ENCODE data around the gene AMBRA1.
A peak's percentile ranks its signal among the peaks of the same experiment; 100 is the strongest.

Gene AMBRA1

GRCh38 chr11:46393759-46394158 lies 200.1 kb downstream of the AMBRA1 start:
- Histone ChIP-seq H3K9ac (ENCODE audit: low read length) (no peak overlapping the region), H3K27ac (ENCODE audit: low read depth, low read length) (no peak overlapping the region), H3K9me3 (ENCODE audit: low read length) (no peaks in the 10 kb centered on the region), H3K27me3 (ENCODE audit: control insufficient read depth in 1 of 2, insufficient read depth in 2 of 2, low read length in 2 of 2) (peaks cover 21 to 31% of the 10 kb centered on the region in 2 donors), H3K4me3 (ENCODE audit: low read depth in 1 of 2, low read length in 2 of 2) (no peak overlapping the region), H3K36me3 (ENCODE audit: insufficient read depth, low read length) (peaks cover 13% of the 10 kb centered on the region), H3K4me1 (ENCODE audit: insufficient read depth, low read length) (peaks cover 12% of the 10 kb centered on the region)

GRCh38 chr11:46393231-46393616 lies 200.6 kb downstream of the AMBRA1 start:
- no peak overlapping the region for H3K9ac ChIP-seq (ENCODE audit: low read length)
- H3K4me1 ChIP-seq (ENCODE audit: insufficient read depth, low read length), result peaks cover 12% of the 10 kb centered on the region
- H3K36me3 ChIP-seq (ENCODE audit: insufficient read depth, low read length), result peaks cover 13% of the 10 kb centered on the region
- no peak overlapping the region for H3K4me3 ChIP-seq (ENCODE audit: low read depth in 1 of 2, low read length in 2 of 2)
- H3K27me3 ChIP-seq (ENCODE audit: control insufficient read depth in 1 of 2, insufficient read depth in 2 of 2, low read length in 2 of 2), result peaks cover 26 to 36% of the 10 kb centered on the region in 2 donors
- no peak overlapping the region for H3K27ac ChIP-seq (ENCODE audit: low read depth, low read length)
- H3K9me3 ChIP-seq (ENCODE audit: low read length), result no peaks in the 10 kb centered on the region

DNA sequence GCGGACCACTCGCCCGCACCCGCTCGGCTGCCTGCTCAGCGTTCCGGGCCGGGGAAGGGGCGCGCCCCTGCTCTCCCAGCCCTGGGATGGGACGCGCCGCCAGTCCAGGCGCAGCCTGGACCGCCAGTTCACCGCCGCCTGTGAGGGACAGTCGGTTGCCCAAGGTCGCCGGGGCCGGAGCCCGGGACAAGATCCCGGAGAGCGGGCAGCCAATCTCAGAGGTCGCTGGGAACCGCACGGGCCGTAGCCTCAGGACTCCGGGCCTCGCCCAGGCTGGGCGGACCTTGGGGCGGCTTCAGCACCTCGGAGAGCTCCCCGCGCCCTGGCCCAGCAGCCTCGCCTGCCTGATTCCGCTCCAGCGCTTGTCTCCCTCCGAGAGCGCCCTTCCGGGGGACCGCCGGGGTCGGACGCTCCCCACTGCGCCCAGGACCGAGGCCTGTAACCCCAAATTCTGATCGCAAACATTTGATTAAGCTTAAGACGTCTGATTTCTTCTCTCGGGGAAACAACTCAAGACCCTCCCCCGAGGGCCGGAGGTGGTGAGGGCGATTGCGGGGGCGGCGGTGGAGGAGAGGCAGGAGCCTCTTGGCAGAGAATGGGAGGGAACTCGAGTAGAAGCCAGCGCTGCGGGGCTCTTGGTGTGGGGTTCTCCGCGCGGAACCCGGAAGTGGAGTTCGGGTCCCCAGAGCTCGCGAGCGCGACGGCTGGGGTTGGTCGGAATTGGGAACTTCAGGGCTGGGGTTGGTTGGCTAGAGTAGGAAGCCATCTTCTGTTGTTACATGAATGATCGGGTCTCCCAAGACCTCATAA lies 201.2 kb downstream of the AMBRA1 start:
- no peak overlapping the region for H3K27ac ChIP-seq (ENCODE audit: low read depth, low read length)
- no peaks in the 10 kb centered on the region for H3K9me3 ChIP-seq (ENCODE audit: low read length)
- peaks cover 12% of the 10 kb centered on the region for H3K4me1 ChIP-seq (ENCODE audit: insufficient read depth, low read length)
- H3K27me3 ChIP-seq (ENCODE audit: control insufficient read depth in 1 of 2, insufficient read depth in 2 of 2, low read length in 2 of 2), result peaks cover 27 to 42% of the 10 kb centered on the region in 2 donors
- H3K9ac ChIP-seq (ENCODE audit: low read length), result no peak overlapping the region
- peaks cover 13% of the 10 kb centered on the region for H3K36me3 ChIP-seq (ENCODE audit: insufficient read depth, low read length)
- peak overlapping the region; percentile 23 to 39 for H3K4me3 ChIP-seq (ENCODE audit: low read depth in 1 of 2, low read length in 2 of 2)

GRCh38 chr11:46391578-46392420 lies 202.0 kb downstream of the AMBRA1 start, which contains the start of gene CHRM4:
Gene CHRM4 (minus strand): TSS chr11:46391776. CDS start chr11:46386557, 5,219 bp downstream.
- Histone ChIP-seq H3K27ac (ENCODE audit: low read depth, low read length) (no peak within 1 kb of the TSS), H3K9me3 (ENCODE audit: low read length) (no peaks in the 10 kb centered on the region), H3K27me3 (ENCODE audit: control insufficient read depth in 1 of 2, insufficient read depth in 2 of 2, low read length in 2 of 2) (peaks cover 27 to 51% of the 10 kb centered on the region in 2 donors), H3K9ac (ENCODE audit: low read length) (no peak within 1 kb of the TSS), H3K36me3 (ENCODE audit: insufficient read depth, low read length) (peaks cover 5% of the 10 kb centered on the region), H3K4me3 (ENCODE audit: low read depth in 1 of 2, low read length in 2 of 2) (peak within 1 kb of the TSS; percentile 23 to 39), H3K4me1 (ENCODE audit: insufficient read depth, low read length) (peaks cover 12% of the 10 kb centered on the region)

DNA sequence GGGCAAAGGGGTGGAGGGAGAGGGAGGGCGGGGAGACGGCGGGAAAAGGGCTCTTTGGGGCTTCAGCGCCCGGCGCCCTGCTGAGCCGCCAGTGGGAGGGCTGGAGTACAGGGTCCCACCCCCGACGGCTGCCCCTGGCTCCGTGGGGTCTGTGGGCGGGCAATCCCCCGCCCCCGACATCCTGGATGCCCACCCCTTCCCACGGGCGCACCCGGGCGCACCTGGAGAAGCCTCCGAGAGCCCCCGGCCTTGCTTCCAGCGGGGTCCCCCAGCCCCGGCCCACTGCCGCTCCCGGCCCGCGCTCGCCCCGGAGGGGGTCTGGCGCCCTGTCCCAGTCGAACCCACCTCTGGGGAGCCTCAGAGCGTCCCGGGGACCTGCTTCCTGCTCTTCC lies 202.6 kb downstream of the AMBRA1 start:
- H3K4me1 ChIP-seq (ENCODE audit: insufficient read depth, low read length), result peaks cover 12% of the 10 kb centered on the region
- H3K4me3 ChIP-seq (ENCODE audit: low read depth in 1 of 2, low read length in 2 of 2), result no peak overlapping the region
- no peak overlapping the region for H3K9ac ChIP-seq (ENCODE audit: low read length)
- no peaks in the 10 kb centered on the region for H3K36me3 ChIP-seq (ENCODE audit: insufficient read depth, low read length)
- H3K27ac ChIP-seq (ENCODE audit: low read depth, low read length), result no peak overlapping the region
- no peaks in the 10 kb centered on the region for H3K9me3 ChIP-seq (ENCODE audit: low read length)
- H3K27me3 ChIP-seq (ENCODE audit: control insufficient read depth in 1 of 2, insufficient read depth in 2 of 2, low read length in 2 of 2), result peaks cover 27 to 55% of the 10 kb centered on the region in 2 donors

DNA sequence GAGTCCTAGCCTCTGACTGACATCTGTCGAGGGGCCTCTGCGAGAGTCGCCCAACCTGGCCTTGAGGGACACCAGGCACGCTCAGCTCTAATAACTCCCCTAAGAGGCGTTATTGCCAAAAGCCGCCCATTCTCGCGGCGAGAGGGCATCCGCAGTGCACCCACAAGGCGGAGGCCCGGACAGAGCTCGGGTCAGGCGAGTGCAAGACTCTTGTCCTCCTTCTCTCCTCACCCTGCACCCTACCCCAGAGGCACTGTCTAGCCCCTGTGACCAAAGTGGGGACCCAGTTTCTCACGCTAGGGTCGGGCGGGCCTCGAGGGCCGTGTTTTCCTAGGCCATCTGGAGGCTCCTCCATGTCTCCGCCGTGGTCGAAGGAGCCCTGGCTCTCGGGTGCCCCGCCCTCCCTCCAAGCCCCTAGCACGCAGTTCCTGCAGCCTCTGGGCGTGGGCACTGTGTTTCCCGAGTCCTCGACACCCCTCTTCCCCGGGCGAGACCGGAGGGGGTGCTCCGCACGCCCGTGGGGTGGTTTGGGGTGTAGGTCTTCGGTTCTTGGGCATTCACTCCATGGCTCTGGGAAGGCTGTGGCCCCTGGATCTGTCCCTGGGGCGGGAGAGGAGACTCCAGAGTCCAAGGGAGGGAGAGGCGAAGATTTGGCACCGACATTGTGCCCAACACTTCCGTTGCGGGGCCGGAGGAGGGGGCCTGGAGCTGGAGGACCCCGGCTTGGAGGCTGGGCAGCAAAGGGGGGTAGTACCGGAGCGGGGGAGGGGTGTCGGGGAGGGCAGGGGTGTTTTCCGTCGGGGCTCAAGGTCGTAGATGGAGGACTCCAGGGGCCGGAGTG lies 203.3 kb downstream of the AMBRA1 start:
- Histone ChIP-seq H3K27me3 (ENCODE audit: control insufficient read depth in 1 of 2, insufficient read depth in 2 of 2, low read length in 2 of 2) (peaks cover 27 to 60% of the 10 kb centered on the region in 2 donors), H3K4me1 (ENCODE audit: insufficient read depth, low read length) (peaks cover 12% of the 10 kb centered on the region), H3K9ac (ENCODE audit: low read length) (no peak overlapping the region), H3K9me3 (ENCODE audit: low read length) (no peaks in the 10 kb centered on the region), H3K27ac (ENCODE audit: low read depth, low read length) (no peak overlapping the region), H3K4me3 (ENCODE audit: low read depth in 1 of 2, low read length in 2 of 2) (no peak overlapping the region), H3K36me3 (ENCODE audit: insufficient read depth, low read length) (no peaks in the 10 kb centered on the region)

- Histone ChIP-seq H3K27me3 (ENCODE audit: control insufficient read depth in 1 of 2, insufficient read depth in 2 of 2, low read length in 2 of 2) (peaks cover 27 to 63% of the 10 kb centered on the region in 2 donors), H3K4me3 (ENCODE audit: low read depth in 1 of 2, low read length in 2 of 2) (peak overlapping the region; percentile 9 to 41), H3K27ac (ENCODE audit: low read depth, low read length) (no peak overlapping the region), H3K9me3 (ENCODE audit: low read length) (no peaks in the 10 kb centered on the region), H3K4me1 (ENCODE audit: insufficient read depth, low read length) (peaks cover 12% of the 10 kb centered on the region), H3K9ac (ENCODE audit: low read length) (no peak overlapping the region), H3K36me3 (ENCODE audit: insufficient read depth, low read length) (no peaks in the 10 kb centered on the region)
These were observed 204.1 kb downstream of the AMBRA1 start for GRCh38 chr11:46389450-46390330.

GRCh38 chr11:46388619-46389449 lies 205.0 kb downstream of the AMBRA1 start:
- H3K4me3 ChIP-seq (ENCODE audit: low read depth in 1 of 2, low read length in 2 of 2), result no peak overlapping the region
- H3K27ac ChIP-seq (ENCODE audit: low read depth, low read length), result no peak overlapping the region
- peaks cover 12% of the 10 kb centered on the region for H3K4me1 ChIP-seq (ENCODE audit: insufficient read depth, low read length)
- peaks cover 27 to 71% of the 10 kb centered on the region in 2 donors for H3K27me3 ChIP-seq (ENCODE audit: control insufficient read depth in 1 of 2, insufficient read depth in 2 of 2, low read length in 2 of 2)
- no peaks in the 10 kb centered on the region for H3K9me3 ChIP-seq (ENCODE audit: low read length)
- no peaks in the 10 kb centered on the region for H3K36me3 ChIP-seq (ENCODE audit: insufficient read depth, low read length)
- H3K9ac ChIP-seq (ENCODE audit: low read length), result no peak overlapping the region

DNA sequence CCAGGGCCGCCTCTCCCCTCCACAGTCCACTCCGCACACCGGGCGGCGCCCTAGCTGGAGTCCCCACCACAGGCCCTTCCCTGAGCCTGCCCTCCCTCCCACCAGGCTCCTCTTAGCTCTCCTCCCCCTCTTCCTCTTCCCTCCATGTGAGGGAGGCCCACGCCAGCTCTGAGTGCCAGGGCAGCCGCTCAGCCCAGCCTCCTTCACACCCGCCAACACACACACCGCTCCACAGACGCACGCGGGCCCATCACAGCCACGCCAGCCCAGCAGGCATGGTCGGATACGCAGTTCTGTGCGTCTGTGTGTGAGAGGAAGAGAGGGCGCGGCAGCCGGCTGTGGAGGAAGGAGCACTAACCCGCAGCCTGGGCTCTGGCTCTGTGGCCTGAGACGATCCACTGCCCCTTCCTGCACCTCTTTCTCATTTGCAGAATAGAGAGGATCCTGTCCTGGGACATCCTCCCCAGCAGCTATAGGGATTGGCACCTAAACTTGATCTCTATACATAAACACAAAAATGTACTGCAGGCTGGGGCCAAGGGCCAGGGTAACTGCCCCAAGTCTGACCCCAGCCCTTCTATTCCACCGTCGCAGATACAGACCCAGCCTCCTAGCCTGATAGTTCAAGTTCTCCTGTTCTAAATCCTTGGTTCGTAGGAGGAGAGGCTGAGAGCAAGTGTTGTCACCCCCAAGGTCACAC lies 205.8 kb downstream of the AMBRA1 start:
- no peak overlapping the region for H3K9ac ChIP-seq (ENCODE audit: low read length)
- H3K4me3 ChIP-seq (ENCODE audit: low read depth in 1 of 2, low read length in 2 of 2), result no peak overlapping the region
- H3K27ac ChIP-seq (ENCODE audit: low read depth, low read length), result no peak overlapping the region
- peaks cover 27 to 79% of the 10 kb centered on the region in 2 donors for H3K27me3 ChIP-seq (ENCODE audit: control insufficient read depth in 1 of 2, insufficient read depth in 2 of 2, low read length in 2 of 2)
- no peaks in the 10 kb centered on the region for H3K36me3 ChIP-seq (ENCODE audit: insufficient read depth, low read length)
- H3K4me1 ChIP-seq (ENCODE audit: insufficient read depth, low read length), result peaks cover 12% of the 10 kb centered on the region
- no peaks in the 10 kb centered on the region for H3K9me3 ChIP-seq (ENCODE audit: low read length)

Data from muscle layer of colon (tissue), 2 donors.